ENCODE measurements around the gene FBXO8.

FBXO8 gene

GRCh38 chr4:174241162-174241561, 42.3 kb downstream of the FBXO8 start:
- DNase-seq = no peak

GRCh38 chr4:174236359-174236758, 47.1 kb downstream of the FBXO8 start:
- no peak for DNase-seq

GRCh38 chr4:174230680-174231079, 52.8 kb downstream of the FBXO8 start:
- DNase-seq = no peak

DNA sequence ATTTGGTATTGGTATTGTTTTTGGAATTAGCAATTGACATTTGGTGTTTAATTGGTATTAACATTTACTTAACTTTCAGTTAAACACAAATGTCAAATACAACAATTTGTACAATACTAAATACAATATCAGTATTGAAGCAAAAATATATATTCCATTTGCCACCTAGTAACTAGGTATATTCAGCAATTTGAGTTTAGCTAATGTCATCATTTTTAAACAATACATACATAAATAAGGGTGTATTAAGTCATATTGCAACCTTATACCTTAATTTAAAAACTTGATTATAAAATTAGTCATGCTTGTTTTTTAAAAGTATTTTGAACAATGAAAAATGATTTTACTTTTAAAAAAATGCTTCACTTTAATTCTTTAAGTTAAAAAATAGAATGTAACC, 53.3 kb downstream of the FBXO8 start:
- DNase-seq = no peak

DNA sequence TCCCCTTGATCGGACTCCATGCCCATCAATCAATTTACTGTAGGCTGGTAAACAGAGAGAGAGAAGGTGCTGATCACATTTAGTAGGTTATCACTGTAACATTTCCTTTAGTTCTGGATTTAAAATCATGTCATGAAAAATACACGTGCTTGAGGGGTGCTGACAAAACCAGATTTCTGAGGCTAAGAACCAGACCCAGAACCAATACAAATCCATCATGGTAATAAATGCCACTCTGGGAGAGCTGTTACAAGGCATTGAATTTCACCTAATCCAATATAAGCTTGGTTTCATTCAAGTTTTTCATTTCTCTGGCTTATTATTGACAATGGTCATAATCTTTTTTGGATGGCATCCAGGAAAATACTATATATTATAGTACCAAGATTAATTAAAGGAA, 54.5 kb downstream of the FBXO8 start:
- no peak for DNase-seq

DNA sequence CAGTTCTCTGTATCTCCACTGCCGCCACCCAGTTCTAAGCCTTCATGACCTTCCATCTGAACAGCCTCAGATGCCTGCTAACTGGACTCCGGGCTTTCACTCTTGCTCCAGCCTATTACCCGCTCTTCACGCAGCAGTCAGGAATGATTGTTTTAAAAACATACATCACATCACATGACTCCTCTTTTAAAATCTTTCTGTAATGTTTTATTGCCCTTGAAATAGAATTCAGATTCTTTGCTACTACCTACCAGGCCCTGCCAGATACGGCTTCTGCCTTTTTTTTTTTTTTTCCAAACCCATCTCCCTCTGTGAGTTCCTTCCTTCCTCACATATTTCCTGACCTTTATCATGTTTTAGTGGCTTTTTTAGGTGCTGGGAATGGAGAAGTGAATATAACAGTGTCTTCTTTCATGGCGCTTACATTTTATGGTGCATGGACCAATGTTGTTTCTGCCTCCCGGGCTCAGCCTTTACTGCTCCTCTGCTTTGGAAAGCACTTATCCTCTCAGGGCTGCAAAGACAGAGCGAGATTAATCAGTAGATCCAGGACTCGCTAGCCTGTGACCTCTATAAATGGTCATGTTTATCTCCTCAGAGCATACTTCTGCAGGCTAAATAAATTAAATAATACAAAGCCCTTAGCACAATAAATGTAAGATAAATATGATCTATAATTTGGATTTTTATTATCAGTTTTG, 58.0 kb downstream of the FBXO8 start:
- no peak for DNase-seq

GRCh38 chr4:174224550-174224949, 58.9 kb downstream of the FBXO8 start:
- DNase-seq = no peak

DNA sequence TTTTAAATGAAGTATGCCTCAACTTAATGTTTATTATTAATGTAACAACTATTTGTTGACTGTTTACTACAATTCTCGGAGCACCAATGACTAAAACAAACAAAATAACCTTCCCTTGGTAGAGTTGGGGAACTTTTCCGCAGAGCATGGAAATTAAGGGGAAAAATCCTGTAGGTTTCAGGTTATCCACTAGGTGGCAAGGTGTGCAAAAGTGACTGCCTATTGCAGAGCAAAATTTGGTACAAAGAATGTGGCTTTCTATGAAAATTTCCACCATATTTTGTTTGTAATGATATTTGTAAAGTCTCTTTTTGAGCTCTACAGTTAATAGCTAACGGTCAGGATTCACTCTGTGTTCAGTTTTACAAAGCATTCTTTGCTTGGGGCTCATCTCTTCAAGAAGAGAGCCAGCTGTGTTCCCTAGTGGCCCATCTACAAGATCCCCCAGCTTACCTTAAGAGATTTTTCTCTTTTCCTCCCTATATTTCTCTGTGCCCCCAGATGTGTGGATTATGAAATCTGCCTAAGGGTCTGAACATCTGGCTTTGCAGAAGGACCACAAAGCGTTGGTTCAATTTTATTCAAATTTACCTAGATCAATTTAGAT, 61.1 kb downstream of the FBXO8 start:
- no peak for DNase-seq

DNA sequence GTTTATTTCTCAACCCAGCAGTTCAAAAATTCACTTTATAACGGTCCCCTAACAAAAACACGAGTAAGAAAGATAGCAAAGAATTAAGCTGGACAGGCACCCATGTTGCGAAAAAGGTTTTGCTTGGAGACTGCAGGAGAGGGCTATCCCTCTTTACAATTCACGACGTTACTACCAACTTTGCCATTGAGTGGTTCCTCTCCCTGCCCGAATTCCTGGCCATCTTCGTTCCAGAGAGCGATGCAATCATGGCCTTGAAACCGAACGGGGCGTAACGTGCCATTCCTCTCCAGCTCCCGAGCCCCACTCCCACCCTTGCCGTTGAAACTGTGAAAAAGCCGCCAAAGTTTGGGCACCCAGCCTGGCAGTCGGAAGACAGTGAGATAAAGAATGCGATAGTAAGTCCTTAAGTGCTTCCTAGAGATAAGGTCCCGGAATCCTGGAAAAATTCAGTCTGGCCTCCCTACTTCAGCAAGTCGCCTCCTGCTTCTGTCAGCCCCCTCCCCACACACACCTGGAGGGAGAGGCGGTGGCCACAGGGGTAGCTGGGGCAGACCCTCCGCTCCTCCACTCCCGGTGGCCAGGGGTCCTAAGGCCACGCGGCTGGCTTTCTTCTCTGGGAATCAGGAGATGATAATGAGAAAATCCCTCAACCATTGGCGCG, 65.2 kb downstream of the FBXO8 start:
- DNase-seq = no peak

DNA sequence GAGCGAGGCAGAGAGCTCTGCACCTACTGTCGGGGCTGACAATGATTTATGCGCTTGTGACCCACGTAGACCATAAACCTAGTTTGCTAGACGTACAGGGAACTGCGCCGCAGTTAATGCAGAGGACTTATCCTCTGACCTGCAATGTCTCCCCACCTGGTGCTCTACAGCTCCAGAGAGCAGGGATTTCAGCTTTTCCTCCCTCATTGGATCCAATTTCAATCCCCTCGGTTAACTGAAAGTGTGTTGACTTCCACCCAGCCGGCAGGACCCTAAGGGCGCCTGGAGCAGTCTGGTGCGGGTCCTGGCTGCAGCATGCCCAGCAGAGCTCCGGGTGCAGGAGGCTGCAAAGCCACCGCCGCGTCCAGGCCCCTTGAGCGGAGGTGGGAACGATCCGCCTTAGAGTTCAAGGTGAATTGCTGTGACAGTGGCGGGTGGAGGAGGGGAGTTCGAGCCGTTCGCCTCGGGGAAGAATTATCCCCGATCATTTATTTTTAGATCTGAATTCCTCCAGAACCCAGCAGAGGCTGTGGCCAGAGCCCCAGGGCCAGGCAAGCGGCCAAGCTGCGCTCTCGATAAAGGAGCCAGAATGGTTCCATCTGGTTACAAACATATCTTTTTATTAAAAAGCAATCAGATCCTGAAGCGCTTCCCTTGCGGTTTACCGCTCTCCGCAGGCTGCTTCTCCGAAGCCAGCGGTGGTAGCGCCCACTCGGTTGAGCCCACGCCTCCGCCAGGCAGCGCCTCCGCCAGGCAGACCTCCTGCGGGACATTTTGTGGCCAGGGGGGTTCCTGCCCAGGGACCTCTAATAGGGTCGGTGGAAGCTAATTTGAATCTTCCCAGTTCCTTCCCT, 66.0 kb downstream of the FBXO8 start:
- no peak for DNase-seq

GRCh38 chr4:174216799-174217272, 66.6 kb downstream of the FBXO8 start:
- DNase-seq = no peak

DNA sequence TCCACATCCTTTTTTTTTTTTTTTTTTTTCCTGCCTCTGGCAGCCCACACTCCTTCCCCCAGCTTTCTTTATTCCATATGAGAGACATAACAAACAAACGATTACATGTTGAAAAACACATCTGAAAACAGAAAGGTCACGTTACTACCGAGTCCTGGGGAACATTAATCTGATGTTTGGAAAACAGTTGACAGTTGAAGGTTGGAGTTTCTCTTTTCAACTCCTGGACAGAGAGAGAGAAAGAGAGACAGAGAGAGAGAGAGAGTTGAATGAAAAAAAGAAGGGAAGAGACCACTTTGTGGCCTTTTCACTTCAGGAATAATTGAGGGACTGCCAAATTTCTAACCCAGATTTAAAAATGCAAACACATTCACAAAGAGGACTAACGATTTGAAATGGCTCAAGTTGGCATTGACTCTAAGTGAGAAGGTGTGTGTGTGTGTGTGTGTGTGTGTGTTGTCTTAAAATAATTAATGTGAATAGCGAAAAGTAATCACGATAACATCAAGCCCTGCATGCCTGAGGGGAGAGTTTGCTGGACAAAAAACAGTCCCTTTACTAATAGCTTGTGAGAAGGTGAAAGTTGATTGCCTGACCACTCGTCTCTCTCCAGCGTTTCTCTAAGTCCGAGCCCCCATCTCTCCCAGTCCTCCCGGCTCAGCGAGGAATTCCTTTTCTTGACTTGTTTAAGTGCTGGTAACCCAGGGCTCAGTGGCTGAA, 67.3 kb downstream of the FBXO8 start:
- no peak for DNase-seq

- DNase-seq = no peak
These were observed 68.4 kb downstream of the FBXO8 start for GRCh38 chr4:174215057-174215456.

DNA sequence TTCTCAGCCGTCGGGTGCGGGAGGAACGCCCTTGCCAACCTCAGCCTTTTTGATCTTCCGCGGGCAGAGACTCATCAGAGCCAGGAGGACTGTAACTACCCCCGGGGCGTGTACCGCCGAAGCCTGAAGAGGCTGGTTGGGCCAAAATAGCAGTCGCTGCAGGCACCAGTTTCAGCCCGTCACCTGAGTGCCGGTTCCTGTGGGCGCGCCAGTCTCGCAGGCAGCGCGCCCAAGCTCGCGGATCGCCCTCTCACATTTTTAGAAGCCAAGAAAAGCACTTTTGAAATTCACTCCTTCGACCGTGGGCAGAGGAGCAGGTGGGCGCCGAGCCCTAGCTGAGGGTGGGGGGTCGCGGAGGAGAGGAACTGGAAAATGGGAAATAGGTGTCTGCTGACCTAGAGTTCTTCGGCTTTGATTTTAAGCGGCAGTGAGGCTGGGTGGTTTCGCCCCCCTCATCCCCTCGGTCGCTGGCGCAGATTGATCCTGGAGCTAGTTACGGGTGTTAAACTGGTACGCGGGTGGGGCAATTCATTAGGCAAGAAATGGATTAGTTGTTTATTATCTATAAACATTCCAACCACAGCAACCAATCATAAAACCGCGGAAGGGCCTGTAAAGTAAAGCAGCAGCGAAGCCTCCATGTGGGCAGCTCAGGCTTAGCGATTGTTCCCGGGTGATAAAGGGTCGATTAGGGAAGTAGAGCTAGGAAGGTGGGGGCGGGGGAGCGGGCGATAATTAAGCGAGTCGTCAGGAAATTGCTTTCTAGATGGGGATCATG, 69.2 kb downstream of the FBXO8 start:
- no peak for DNase-seq

DNA sequence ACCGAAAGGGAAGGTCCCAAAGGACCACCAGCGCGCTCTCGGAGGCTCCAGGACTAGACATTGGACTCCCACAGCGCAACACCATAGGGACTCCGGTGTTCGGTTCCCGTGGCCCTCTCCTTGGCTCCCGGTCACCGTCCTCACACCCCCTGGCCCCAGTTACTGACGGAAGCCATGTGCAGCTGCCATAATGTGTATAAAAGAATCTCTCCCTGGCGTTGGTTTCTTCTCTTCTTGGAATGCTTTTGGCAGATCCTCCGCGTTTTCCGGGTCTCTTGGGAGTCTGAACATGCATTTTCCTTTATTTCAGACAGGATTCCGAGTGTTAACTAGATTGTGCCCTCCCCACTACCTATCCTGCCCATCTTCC, 69.8 kb downstream of the FBXO8 start:
- no peak for DNase-seq

GRCh38 chr4:174212061-174212460, 71.4 kb downstream of the FBXO8 start:
- no peak for DNase-seq

DNA sequence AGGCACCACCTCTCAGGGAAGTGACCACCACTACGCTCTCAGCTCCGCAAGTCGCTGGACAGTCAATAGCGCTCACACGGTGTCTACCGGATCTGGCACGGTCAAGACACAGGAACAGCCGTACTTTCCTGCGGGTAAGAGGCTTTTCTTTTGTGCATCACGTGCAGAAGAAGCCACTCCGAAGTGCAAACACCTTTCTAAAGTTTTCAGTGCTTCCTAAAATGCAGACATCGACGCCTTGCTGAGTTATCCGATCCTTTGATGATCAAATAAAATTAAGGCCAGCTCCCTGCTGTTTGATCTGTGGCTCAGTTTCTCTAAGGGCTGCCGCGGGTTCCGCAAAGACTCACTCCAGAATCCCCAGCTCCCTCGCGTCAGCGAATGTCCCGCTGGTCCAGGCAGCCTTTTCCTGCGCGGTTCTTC, 71.8 kb downstream of the FBXO8 start:
- DNase-seq = no peak

DNA sequence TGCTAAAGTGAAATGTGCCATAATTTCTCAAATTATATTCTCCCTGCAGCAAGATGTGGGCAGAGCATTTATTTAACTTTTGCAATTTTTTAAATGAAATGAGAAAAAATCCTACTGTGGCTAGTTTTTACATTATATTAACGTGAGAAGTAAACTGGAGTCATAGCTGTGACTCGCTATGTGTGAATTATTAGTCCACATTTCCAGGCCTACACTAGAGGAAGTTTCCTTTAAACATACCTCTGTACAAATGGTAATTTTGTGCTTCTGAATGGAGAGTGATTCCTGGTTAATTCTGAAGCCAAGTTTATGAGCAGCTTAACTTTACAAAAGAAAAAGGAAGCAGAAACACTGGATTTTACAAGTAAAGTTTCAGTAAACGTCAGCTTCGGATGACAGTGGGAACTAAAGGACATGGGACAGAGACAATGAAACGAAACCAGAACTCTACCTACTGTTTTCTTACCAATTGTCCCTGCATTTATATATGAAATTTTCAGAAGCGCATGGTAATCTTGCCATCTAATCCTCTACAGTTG, 72.4 kb downstream of the FBXO8 start:
- no peak for DNase-seq

- DNase-seq = no peak
These were observed 73.1 kb downstream of the FBXO8 start for GRCh38 chr4:174210354-174210753.

DNA sequence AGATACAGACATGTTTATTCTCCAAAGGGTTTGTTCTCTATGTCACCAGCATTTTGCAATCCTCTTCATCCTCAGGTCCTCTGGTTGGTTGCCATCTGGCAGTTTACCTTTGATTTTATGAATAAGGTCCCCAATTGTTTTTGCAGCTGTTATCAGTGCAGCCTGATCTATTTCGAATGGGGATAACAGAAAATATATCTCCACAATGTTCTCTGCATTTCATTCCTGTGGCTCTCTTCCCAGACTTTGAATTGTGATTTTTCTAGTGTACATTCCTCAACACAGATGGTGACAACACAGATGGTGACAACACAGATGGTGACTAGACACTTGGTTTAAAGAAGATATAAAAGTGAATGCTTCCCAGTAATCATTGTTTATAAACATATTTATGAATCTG, 74.1 kb downstream of the FBXO8 start:
- DNase-seq = no peak

DNA sequence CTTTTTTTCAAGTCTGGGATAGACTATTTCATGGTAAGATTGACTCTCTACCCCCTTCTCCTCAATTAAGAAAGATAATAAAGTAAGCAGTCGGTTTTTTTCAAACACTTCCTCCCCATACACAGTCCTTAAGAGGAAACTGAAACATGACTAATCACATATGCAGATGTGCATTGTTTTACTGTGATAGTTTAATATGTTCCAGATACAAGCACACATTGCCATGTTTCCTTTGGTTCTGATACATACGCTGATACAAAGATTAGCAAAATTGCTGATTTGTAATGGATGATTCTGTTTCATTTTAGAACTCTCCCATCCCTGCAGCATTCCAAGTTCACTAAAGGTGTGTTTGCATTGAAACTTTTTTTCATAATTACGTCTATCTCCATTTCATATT, 76.1 kb downstream of the FBXO8 start:
- DNase-seq = no peak
